GM18858 (cell line): ENCODE results near the gene SMPDL3A.
A peak's percentile ranks its signal among the peaks of the same experiment; 100 is the strongest.

Experiments
- ATAC-seq: cut with Tn5 transposase; IDR thresholded peaks from one replicate; pipeline ENCODE4 v1.9.1; 2021; ENCODE audit not compliant: unreplicated experiment

The SMPDL3A gene

DNA sequence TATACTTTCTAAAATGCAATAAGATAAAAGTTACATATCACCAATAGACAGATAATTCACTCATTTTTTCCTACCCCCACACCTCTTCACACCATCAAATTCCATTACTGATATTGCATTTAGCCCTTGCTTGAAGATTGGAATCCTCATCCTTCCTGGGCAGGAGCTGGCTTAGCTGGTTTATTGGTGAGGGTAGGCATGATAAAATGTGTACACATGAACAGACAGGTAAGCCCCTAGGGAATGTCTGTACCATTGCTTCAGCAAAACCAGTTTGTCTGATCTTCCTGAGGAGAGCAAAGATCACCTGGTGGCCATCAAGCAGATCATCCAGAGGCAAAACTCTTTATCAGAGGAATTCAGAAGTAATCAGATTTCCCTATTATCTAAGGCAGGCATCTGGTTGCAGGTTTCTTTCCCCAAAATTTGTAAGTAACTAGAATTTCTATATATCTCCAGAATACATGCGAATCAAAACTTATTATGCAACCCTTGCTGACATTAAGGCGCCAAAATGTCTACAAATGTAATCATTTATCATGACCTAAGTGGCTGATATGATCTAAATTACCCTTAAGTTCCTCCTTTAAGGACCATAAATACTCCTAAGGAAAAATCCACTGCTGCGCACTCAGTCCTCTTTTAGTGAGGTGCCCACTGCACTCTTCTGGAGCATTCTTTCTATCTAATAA, 16.2 kb upstream of the SMPDL3A start:
- ATAC-seq = no peak

DNA sequence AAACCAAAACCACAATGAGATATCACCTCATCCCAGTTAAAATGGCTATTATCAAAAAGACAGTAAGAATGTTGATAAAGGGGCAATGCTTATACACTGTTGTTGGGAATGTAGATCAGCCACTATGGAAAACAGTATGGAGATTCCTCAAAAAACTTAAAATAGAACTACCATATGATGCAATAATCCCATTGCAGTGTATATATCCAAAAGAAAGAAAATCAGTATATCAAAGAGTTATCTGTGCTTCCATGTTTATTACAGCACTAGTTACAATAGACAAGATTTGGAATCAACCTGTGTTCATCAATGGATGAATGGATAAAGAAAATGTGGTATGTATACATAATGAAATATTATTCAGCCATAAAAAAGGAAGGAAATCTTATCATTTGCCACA, 13.1 kb upstream of the SMPDL3A start:
- ATAC-seq = no peak

DNA sequence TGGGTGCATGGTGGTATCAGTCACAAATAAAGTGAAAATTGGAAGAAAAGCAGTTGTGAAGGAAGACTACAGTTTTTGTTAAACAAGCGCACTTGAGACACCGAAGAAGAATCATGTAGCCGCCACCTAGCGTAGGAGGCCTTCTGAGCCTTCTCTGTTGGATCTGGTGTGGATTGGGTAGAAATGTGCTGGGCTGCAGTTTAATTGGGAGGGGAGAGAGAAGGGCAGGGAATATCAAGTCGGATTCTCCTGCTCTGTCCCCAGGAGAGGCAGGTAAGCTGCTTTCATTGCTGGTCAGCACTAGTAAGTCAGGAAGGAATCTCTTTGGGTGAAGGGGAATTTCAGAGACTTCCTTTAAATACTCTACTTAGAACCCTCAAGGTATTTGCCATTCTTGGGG, 10.8 kb upstream of the SMPDL3A start:
- no peak for ATAC-seq

DNA sequence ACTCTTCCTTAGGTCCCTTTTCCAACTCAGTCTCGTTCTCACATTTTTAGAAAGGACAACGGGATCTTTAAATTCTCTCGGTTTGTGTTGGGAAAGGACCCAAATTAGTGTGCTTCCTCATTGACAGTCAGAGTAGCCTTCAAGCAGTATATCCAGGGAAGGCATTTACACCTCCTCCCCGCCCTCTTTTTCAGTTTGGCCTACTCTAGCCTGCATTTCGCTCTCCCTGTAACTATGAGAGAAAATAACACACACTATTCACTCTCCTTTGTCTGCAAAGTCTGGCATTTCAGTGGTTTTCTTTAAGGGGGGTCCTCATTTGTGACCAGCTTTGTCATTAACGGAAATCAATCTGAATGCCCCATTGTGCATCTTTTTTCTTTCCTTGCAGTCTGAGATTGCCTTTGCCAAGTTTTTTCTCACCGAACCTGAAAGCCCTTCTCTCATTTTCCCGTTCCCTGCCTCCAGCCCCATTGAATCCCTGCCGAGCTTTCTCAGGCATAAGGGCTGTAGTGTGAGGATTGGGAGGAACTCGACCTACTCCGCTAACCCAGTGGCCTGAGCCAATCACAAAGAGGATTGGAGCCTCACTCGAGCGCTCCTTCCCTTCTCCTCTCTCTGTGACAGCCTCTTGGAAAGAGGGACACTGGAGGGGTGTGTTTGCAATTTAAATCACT, 9.9 kb upstream of the SMPDL3A start:
- ATAC-seq = no peak

DNA sequence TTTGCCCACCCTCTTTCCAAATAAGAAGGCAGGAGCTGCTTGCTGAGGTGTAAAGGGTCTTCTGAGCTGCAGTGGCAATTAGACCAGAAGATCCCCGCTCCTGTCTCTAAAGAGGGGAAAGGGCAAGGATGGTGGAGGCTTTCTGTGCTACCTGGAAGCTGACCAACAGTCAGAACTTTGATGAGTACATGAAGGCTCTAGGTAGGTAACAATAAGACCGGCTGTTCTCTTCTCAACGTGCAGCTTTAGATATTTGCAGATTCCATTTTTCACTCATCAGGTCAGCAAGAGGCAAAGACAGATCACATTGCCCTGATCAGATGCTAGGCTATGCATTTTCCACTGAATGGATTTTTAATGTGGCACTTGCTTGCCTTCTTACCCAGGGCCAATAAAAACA, 9.4 kb upstream of the SMPDL3A start, which contains the start of gene FABP7:
TSS of gene FABP7 (plus strand) at position 50 of the 400 bp plus-strand sequence. CDS start at position 129, 79 bp downstream.
- no peak for ATAC-seq

DNA sequence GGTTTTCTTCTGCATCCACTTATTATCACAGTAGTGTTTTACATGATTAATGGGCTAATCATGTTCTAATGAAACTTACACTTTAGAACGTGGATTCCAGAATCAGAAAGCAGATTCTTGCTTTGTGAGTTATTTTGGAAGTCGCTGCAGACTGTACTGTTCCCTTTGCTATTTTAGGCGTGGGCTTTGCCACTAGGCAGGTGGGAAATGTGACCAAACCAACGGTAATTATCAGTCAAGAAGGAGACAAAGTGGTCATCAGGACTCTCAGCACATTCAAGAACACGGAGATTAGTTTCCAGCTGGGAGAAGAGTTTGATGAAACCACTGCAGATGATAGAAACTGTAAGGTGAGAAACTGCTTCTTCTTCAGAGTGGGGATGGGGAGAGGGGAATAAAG, 8.9 kb upstream of the SMPDL3A start:
- no peak for ATAC-seq

DNA sequence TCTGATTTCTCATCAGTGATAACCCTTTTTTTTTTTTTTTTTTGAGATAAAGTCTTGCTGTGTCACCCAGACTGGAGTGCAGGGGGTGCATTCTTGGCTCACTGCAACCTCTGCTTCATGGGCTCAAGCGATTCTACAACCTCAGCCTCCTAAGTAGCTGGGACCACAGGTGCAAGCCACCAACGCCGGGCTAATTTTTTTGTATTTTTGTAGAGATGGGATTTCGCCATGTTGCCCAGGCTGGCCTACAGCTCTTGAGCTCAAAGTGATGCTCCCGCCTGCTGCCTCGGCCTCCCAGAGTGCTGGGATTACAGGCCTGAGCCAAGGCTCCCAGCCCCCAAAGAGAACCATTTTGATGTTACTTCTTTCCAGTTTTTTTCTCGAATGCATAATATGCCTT, 7.3 kb upstream of the SMPDL3A start:
- no peak for ATAC-seq

DNA sequence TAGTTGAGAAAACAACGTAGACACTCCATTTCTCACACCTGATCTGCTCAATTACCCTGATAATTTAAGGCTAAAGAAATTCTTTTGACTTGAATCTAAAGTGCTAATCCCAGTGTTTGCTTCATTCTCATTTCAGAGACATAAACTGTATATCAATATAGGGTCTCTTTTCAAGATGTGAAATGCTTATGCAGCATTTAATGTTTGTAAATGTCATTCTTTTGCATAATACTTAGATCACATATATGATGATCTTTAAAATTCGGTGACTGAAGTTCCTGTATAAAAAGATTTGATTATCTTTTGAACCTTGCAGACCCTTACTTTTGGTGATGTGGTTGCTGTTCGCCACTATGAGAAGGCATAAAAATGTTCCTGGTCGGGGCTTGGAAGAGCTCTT, 5.7 kb upstream of the SMPDL3A start:
- no peak for ATAC-seq

DNA sequence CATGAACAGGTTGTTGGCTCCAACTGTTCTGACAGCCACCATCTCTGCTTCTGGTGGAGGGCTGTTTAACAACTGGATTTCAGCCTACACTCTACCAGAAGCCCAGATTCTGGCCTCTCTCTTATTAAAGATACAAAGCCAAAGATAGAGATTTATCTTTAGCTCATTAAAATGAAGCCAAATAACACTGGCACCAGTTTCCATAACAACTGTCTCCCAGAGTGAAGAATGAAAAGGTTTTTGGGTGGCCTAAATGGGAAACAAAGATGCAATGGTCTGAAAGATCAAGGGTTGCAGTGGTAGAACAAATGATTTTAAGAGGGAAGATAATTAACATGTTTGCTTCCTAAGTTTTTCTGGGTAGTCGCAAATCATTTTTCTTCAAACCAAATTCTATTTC, 3.2 kb upstream of the SMPDL3A start:
- no peak for ATAC-seq

DNA sequence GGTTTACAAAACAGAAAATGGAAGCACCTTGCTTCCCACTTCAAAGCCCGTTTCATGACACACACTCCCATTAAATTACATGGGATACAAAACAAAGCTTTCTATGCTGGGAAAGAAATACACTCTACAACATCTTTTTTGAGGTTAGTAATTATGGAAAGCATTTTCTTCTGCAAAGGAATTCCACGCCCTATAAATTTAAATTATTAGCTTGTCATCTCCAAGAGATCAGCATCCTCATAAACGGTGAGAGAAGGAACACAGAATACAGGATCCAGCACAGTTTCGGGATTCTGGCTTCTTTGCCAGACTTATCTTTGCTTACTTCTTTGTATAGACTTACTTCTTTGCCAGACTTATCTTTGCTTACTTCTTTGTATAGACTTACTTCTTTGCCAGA, 1.3 kb upstream of the SMPDL3A start:
- ATAC-seq = no peak

DNA sequence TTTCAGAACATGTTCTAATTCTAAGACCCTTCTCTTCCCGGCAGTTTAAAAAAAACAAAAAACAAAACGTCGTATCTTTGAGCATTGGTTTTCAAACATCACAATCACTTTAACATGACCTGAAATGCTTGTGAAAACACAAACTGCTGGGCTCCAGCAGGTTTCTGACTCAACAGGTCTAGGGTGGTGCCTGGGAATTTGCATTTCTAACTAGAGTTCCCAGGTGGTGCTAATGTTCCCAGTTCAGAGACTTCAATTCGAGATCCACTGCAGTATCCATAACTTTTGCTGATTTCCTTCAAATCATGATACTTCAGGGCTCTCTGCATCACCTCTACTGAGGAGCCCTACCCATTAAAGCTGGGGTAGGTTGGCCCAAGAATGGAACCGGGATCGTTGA, 850 bp upstream of the SMPDL3A start:
- no peak for ATAC-seq

DNA sequence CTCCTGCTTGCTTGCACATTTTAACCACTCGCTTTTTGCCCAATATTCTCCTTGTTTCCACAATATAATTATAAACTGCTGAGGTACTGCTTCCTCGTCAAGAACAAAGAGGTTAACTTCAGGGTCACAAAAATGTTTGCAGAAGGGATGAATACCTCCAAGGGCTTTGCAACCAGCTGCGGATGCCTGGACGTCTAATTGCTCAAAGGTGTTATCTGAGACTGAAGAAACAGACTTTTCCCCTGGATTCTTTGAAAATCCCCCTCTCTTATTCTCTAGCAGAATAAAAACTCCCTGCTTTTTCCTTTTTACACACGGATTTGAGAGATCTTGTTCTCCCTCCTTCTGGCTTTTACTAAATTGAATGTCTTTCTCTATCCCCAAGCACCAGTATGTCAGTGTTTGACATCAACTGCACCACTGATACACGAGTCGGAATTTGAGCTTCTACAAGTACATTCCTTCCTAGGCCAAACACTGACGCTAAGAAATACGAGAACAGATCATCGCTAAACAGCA, 336 bp upstream of the SMPDL3A start:
- no peak for ATAC-seq

DNA sequence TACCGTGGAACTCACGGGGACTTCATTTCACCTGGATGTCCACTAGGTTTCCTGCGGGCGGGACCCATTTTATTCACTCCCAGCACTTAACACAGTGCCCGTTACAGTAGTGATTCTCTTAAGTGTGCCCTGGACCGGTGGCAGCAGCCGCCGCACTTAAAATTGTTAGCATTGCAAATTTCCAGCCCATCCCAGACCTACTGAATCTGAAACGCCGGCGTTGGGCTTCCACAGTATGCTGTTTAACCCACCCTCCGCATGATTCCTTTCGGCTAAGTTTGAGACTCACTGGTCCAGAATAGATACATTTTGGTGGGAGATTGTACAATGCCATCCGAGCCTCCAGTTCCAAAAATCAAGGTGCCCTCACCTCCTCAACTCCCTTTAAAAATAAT, 967 bp downstream of the SMPDL3A start:
- ATAC-seq = no peak

DNA sequence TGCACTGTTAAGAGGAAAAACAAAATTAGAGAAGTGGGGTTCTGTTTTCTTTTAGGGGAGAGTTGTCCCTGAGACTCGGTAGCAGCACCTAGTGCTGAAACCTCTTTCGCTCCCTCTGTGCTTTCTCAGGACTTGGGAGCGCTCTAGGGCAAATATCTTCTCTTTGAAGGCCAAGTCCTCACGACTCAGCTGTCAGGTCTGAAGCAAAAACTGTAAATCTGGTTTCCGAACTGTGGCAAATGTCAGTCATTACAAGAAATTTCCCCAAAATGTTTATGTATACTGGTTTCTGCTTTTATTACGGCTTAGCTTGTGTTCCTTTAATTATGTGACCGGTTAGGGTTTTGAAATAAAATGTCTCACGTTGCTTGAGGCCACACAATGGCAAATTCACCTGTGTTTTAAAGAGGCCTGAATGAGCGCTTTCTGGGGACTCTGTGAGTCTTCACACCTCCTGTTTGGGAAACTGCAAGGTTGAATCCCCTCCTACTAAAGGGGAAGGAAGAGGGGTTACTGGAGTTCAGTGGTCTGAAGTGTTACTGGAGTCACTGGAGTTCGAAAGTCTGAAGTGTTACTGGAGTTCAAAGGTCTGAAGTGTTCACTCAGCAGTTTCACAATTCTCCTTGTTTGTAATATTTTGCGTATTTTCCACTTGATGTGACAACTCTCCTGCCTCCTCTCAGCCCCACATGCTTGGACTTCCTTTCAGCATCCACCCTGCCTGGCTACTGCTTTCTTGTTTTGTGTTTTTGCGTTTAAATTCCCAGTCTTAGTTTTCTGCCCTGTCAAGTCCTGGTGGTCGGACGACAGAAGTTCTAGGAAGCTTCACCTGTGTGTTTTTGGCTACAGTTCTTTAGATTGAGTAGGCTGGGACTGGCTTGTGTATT, 1.6 kb downstream of the SMPDL3A start:
- no peak for ATAC-seq

DNA sequence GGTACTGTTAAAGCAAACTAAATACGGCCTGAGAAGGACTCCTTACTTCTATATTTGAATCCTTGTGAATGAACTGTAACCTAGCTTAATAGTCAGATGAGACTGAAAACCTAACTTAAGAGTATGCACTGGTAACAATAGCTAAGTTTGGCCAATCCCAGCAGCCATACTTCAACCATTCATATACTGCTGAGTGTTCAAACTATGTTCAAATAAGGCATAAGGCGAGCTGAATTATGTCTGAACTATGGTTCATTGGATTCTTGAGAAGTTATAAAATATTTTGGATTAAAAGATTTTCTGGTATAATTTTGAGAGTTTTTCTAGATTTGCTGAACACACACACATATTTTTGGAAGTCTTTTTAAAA, 2.2 kb downstream of the SMPDL3A start:
- no peak for ATAC-seq

DNA sequence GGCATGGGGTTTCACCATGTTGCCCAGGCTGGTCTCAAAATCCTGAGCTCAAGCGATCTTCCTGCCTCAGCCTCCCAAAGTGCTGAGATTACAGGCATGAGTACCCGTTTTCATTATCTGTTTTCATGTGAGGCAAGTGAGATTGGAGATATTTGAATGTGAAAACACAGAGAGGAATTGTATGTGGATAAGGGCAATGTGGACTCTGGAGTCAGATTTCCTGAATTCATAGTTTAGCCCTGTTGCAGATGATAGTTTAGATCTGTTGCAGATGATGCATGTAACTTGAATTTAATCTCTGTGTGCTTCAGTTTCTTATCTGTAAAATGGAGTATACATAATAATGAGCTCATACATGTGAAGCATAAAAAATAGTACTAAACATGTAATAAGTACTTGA, 3.7 kb downstream of the SMPDL3A start:
- ATAC-seq = no peak

DNA sequence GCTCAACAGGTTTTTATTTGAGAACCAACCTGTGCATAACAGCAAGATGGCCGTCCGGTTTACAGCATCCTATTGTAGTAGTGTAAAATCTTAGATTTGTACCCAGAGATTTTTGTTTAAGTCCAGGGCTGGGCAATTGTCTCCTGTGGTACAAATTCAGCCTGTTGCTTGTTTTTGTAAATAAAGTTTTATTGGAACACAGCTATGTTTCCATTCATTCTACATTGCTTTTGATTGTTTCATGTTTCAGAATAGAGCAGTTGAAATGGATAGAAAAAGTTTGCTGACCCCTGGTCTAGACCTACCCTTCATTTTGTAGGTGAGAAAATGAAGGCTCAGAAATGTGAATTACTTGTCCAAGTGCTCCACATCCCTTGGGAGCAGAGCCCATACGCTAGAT, 8.5 kb downstream of the SMPDL3A start:
- no peak for ATAC-seq

DNA sequence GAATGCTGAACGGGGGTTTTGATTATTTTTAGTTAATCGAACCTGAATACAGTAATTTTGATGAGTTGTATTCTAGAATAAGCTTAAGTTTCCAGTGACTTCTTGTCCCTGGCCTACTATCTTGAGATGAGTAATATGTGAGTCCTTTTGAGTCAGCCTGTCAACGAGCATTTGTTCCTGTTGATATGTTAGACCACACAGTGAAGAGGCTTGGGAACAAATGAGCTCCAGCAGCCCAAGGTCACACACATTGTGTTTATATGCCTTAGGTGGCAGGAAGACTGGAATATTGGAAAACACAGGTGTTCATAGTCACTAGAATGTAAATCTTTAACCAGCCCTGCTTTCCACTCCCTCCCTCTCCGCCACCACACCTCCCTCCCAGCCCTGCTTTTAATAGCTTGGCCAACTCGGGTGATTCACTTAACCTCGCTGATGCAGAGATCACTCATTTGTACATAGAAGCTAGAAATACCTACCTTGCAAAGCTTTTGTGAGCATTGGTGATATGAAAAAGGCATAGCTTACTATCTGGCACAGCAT, 9.1 kb downstream of the SMPDL3A start:
- ATAC-seq = peak; percentile 85

DNA sequence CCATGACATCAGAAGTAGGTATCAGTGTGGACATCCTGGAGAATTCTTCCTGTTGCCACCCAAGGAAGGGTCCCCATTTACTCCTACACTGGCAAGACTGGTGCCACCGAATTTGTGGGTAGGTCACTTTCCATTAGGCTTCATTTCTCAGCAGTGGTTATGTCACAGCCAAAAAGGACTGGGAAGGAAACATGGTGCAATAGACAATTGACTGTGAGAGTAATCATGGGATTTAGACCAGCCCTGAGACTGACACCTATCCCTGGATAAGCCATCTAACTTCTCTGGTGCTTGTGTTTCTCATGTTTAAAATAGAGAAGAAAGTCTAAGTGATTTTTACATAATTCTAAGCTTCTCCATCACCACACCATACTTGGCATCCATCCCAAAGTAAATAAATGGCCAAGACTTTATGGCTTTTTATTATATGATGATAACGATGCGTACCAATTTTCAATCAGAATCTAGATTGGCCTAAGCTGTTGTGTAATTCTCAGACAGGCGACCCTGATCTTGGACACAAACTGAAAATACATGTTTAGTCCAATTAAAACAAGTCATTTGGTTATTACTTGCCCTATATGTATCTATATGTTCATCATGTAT, 10.2 kb downstream of the SMPDL3A start:
- no peak for ATAC-seq

DNA sequence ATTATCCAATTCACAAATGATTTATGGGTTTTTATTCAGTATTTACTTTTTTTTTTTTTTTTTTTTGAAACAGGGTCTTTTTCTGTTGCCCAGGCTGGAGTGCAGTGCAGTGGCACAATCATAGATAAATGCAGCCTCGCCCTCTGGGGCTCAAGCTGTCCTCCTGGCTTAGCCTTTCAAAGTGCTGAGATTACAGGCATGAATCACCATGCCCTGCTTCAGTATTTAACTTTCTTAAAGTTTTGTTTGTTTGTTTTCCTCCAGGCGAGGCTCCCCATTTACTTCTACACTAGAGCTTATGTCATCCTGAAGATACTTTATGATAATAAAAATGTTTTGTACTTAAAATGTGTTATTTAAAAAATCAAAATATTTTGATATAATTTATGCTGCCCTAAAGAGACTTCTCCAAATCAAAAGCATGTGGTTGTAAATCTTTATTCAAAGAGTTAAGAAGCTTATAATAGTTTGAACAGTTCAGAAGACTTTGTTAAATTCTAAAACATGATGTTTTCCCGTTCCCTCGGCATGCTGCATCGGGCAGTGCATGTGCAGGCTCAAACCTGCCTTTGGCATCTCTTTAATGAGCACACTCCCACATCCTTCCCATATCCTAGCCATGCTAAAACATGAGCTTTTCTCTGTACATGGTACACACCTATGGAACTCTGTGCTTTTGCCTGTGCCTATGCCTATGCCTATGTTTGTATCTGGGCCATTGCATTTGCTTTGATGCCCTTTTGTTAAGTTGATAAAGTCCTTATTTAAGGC, 11.0 kb downstream of the SMPDL3A start:
- ATAC-seq = no peak
